HG03135 (cell line): ENCODE measurements around the gene CYP24A1.
"Not testable (repeated sequence)": the region's sequence is repeated elsewhere in the genome, so short reads cannot be mapped to it uniquely, and the experiment has no call there.

ENCODE experiments used
- ATAC-seq: cut with Tn5 transposase; IDR thresholded peaks from one replicate; pipeline ENCODE4 v1.9.1; 2021; ENCODE audit warnings: mild to moderate bottlenecking, moderate library complexity; ENCODE audit not compliant: unreplicated experiment

The CYP24A1 gene

GRCh38 chr20:54137115-54137514 lies 36.7 kb downstream of the CYP24A1 start:
- ATAC-seq = no peak

GRCh38 chr20:54134445-54135220 lies 39.2 kb downstream of the CYP24A1 start:
- no peak for ATAC-seq

- no peak for ATAC-seq
Measured at GRCh38 chr20:54133434-54134427, 40.1 kb downstream of the CYP24A1 start.

GRCh38 chr20:54132612-54133433 lies 41.0 kb downstream of the CYP24A1 start:
- ATAC-seq = no peak

GRCh38 chr20:54131675-54132611 lies 41.8 kb downstream of the CYP24A1 start:
- no peak for ATAC-seq

- ATAC-seq = not testable (repeated sequence)
Measured at GRCh38 chr20:54131125-54131524, 42.7 kb downstream of the CYP24A1 start.

- no peak for ATAC-seq
Measured at GRCh38 chr20:54129350-54129749, 44.4 kb downstream of the CYP24A1 start.

GRCh38 chr20:54127855-54128574 lies 45.8 kb downstream of the CYP24A1 start:
- no peak for ATAC-seq

- no peak for ATAC-seq
Measured at GRCh38 chr20:54126806-54127655, 46.8 kb downstream of the CYP24A1 start.

GRCh38 chr20:54126328-54126727 lies 47.5 kb downstream of the CYP24A1 start:
- not testable (repeated sequence) for ATAC-seq

- no peak for ATAC-seq
Measured at GRCh38 chr20:54123587-54124180, 50.1 kb downstream of the CYP24A1 start.

GRCh38 chr20:54122681-54123586 lies 50.9 kb downstream of the CYP24A1 start:
- no peak for ATAC-seq

- ATAC-seq = no peak
Measured at GRCh38 chr20:54122189-54122588, 51.6 kb downstream of the CYP24A1 start.

GRCh38 chr20:54119744-54120143 lies 54.0 kb downstream of the CYP24A1 start:
- ATAC-seq = no peak

GRCh38 chr20:54118220-54119001 lies 55.4 kb downstream of the CYP24A1 start:
- ATAC-seq = no peak
